Measurements from ENCODE around the gene NFIX.
A peak's percentile ranks its signal among the peaks of the same experiment; 100 is the strongest.

The NFIX gene

DNA sequence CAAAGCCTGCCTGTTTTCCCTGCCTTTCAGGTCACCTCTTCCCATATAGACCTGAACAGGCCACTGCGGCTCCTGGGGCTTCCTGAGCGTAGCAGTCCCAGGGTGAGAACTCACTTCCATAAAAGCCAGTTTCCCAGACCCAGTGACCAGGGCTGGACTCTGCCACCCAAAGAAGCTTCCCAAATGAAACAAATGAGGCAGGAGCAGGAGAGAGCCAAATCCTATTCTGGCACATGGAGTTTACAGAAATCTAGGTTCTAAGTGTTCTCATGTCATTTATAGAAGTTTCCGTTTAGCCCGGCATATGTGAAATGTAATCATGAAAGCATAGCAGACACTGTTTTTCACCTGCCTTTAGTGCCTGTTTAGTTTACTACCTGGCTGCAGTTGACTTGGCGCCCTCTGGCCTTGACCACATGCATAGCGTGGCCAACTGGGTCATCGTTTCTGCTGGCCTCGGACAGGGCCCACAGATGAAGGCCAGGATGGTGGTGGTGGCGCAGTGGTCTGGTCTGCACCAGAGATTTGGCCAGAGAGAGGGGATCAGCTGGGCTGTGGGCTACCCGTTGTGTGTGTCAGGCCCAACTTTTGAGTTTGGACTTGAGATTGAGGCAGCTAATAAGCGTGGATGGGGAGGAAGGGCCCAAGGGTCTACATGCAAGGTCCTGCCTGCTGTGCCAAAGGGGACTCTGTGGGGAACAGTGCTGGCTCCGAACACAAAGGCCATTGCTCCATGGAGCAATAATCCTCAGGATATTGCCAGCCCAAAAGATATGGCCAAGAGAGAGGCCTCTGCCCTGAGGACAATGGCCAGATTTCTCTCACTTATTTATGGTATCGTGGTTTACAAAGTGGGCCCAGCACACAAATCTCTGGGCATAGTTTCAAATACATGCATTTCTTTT lies 43.3 kb downstream of the NFIX start:
- DNase-seq (ENCODE audit: low spot score) = no peak

GRCh38 chr19:13039211-13039789 lies 44.0 kb downstream of the NFIX start:
- DNase-seq (ENCODE audit: low spot score) = no peak

- DNase-seq (ENCODE audit: low spot score) = no peak
Observed at GRCh38 chr19:13040232-13040947, 45.1 kb downstream of the NFIX start.

- DNase-seq (ENCODE audit: low spot score) = no peak
Observed at GRCh38 chr19:13040948-13041292, 45.6 kb downstream of the NFIX start.

GRCh38 chr19:13042443-13043130 lies 47.3 kb downstream of the NFIX start:
- DNase-seq (ENCODE audit: low spot score) = no peak

DNA sequence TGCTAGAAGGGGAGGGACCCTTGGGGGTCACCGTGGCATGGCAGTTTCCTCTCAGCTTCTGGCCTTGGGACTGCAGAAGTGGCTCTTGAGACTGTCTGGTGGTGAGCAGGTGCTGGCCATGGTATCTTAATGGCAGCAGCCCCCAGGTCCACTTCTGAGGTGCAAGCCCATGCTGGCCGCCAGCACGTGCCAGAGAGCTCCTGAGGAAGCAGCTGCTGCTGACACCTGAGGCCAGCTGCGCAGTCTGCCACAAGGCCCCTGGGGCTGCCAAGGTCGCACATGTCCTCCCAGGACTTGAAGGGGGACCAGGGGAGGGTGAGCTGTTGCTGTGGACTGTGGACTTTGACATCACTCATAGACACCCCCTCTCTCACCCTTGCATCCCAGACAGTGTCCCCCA lies 48.0 kb downstream of the NFIX start:
- no peak for DNase-seq (ENCODE audit: low spot score)

GRCh38 chr19:13044231-13044836 lies 49.1 kb downstream of the NFIX start:
- no peak for DNase-seq (ENCODE audit: low spot score)

DNA sequence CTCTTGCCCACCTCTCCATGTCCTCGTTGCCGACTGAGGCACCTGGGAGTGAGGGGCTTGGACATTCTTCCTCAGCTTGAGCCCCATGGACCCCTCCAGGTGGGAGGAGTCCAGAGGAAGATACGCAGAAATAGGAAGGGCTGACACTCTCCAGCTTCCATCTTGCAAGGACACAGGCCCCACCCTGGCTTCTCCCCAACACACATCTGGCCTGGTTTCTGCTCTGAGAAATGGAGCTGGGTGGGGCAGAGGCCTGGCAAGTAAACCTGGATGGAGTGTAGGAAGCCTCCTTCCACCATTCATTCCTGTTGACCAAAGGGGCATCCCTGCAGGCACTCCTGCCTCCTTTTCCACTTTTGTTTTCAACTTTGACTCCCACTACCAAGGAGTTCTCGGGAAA lies 50.5 kb downstream of the NFIX start:
- no peak for DNase-seq (ENCODE audit: low spot score)

- no peak for DNase-seq (ENCODE audit: low spot score)
Observed at GRCh38 chr19:13047374-13047773, 52.1 kb downstream of the NFIX start.

- DNase-seq (ENCODE audit: low spot score) = no peak
Observed at GRCh38 chr19:13050274-13050673, 55.0 kb downstream of the NFIX start.

DNA sequence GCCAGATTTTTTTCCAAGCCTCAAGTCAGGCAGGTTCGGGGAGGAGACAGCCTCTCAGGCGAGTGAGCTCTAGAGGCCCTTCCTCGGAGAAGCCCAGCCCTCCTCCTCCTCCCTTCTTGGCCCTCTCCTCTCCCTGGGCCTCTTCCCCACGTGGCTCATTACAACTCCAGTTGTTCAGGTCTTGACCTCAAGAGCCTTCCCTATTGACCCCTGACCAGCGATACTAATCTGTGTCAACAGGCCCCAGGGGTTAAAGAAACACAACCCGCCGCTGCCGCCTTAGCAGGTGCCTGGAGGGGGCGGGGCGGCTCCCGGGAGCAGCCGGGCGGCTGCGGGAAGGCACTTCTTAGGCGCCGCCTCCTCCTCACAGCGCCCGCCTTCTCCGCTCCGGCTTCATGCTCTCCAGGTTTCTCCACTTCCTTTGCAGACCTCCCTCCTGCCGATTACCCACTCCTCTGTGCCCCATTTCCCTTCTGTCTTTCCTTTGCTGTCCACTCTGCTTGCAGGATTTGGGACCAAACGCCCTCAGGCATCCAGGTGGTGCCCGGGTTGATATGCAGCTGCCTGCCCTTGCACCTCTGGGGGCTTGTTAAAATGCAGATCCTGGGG lies 56.4 kb downstream of the NFIX start:
- no peak for DNase-seq (ENCODE audit: low spot score)

GRCh38 chr19:13052447-13053175 lies 57.3 kb downstream of the NFIX start:
- no peak for DNase-seq (ENCODE audit: low spot score)

DNA sequence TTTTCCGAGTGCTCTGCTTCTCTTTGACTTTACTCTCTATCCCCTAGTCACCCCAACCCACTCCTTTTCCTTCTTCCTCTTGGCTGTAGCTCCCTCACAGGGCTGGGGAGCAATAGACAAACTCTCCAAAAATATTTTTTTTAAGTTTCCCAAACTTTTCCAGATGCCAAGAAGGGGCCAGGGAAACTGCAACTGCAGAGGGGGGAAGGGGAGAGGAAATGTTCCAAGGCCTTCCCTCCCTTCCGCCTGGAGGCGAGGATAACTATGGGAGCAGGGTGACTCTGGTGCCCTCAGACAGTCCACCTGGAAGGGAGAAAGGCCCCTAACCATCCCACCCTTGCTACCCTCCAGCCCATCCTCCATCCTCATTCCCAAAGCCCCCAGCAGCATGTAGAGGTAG lies 58.0 kb downstream of the NFIX start:
- no peak for DNase-seq (ENCODE audit: low spot score)

DNA sequence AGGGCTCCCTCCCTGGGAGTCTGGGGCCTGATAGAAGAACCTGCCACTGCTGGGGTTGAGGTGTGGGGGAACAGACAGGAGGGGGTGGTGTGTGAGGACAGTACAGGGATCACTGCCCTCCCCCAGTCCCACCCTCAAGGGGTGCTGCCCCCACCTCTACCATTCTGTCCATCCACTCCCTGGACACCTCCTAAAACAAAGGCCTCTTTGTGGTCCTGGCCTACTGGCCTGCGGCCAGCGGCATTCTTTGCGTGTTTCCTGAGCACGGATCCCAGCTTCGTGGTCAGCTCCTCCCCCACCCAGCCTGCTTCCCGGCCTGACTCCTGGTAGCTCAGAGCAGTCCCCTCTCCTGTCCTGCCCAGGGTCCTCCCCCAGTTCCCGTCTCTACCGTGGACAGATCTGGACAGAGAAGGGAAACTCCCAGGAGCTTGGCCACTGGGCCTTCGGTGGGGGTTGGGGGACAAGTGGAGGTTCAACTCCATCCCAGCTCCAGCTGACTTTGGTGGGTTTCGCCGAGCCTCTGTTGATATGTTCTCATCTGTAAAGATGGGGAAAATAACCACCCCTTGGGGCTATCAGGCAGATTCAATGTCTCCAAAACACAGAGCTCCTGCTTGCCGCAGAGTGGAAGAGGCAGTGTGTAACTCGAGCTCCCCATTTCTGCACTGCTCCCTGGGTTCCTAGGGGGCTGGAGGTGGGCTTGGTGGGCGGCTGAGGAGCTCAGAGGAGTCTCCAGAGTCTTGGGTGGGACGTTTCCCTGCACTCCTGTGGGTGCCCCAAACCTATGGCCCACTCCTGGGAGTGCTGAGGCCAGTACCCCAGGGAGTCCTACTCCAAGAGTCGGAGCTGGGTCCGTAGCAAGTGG lies 58.7 kb downstream of the NFIX start:
- DNase-seq (ENCODE audit: low spot score) = peak; percentile 95

- no peak for DNase-seq (ENCODE audit: low spot score)
Observed at GRCh38 chr19:13054626-13055212, 59.4 kb downstream of the NFIX start.

GRCh38 chr19:13055213-13056051 lies 60.2 kb downstream of the NFIX start:
- DNase-seq (ENCODE audit: low spot score) = no peak

GRCh38 chr19:13056052-13056660 lies 60.9 kb downstream of the NFIX start:
- no peak for DNase-seq (ENCODE audit: low spot score)

- no peak for DNase-seq (ENCODE audit: low spot score)
Observed at GRCh38 chr19:13057147-13057572, 61.9 kb downstream of the NFIX start.

Data from COLO829 (cell line).